ENCODE results near the gene FER1L5.
"Not testable (repeated sequence)": the region's sequence is repeated elsewhere in the genome, so short reads cannot be mapped to it uniquely, and the experiment has no call there.

Gene FER1L5

DNA sequence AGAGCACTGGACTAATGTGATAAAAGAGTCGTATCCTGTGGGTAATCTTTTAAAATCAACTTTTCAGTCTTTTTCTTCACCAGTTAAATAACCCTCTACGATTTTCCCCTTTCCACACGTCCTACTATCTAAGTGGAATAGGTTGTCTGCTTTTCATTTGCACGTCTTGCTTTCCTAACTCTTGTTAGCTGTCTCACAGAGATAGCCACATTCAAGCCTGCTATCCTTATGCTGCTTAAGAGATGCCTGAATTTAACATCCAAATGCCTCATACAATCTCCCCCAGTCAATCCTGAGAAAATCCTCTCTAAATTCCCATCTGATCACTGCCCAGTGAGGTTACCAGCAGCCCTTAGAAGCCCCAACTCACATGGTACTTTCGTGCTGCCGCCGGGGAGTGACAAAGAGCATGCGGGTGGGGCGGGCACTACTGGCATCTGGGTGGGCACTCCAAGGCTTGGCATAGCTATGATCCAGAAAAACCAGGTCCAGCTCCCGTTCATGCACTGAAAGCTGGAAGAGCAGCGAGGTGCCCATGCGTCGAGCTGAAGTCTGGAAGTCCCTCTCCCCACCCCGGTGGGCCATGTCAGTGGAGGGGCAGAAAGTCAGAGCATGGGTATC, 5.9 kb upstream of the FER1L5 start:
- DNase-seq: peak in 1 of 2 donors; percentile 10

DNA sequence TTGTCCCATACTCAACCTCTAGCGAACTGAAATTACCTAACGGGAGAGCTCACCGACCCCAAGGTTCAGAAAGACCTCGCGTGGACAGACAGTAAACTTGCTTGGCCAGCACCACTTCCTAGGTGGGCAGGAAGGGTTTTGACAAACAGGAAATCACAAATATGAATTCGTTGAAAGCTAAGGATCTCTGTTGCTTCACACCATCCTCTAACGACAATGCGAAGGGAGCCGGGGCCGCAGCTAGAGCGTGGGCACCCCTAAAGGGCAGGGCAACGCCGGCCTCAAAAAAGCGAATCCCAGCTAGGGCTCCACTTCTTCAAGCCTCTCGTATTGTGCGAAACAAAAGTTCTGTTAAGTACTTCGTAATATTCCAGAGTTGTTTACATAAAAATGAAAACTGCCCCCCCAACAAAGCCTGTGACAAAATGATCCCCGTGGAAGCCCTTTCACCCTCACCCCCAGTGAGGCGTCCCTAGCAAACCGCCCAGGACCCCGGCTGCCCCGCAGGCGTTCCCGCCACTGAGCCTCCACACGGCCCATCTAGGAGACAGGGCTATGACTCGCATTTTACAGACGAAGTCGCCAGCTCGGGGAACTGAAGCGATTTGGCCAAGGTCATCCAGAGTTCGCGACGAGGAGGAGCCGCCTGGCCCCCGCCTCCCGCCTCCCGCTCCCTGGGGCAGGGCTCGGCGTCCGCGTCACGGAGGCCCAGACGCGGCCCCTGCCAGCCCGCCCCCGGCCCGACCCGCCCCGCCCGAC, 5.0 kb upstream of the FER1L5 start:
- DNase-seq: peak; percentile 68 to 74

DNA sequence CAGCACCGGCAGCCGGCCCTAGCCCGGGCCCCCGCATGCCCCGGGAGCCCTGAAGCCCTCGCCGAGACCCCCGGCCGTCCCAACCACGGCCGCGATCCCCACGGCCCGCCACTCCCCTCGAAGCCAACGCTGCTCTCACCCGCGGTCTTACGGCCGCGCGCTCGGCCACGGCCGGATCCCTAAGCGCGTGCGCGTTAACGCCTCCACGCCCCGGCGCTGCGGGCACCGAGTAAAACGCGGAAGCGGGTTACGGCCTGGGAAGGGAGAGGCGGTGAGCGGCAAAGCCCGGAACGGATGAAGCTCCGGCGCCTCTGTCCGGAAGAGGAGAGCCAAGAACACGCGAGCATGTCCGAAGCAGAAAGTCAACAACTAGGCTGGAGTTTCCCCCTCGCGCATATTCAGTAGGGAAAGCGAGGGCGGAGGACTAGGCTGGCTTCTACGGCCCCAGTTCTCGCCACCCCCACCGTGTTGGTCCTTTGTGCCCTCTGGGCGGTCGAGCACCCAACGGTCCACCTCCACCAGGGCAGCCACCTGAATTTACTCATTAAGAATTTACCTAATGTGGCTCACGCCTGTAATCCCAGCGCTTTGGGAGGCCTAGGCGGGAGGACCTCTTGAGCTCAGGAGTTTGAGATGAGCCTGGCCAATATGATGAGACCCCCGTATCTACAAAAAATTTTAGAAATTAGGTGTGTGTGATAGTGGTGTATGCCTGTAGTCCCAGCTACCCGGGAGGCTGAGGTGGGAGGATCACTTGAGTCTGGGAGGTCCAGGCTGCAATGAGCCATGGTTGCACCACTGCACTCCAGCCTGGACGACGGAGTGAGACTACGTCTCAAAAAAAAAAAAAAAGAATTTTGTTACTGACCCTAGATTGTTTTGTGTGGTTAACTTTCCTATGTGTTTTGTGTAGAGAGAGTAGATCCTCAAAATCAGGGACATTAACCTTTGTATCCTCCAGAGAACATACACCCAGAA, 4.1 kb upstream of the FER1L5 start, which contains the start of gene KANSL3:
Gene KANSL3, minus strand, starts transcription at position 169 of the 978 bp plus-strand sequence. CDS start 1,177 bp downstream, outside the sequence.
- peak; percentile 88 to 90 for DNase-seq

DNA sequence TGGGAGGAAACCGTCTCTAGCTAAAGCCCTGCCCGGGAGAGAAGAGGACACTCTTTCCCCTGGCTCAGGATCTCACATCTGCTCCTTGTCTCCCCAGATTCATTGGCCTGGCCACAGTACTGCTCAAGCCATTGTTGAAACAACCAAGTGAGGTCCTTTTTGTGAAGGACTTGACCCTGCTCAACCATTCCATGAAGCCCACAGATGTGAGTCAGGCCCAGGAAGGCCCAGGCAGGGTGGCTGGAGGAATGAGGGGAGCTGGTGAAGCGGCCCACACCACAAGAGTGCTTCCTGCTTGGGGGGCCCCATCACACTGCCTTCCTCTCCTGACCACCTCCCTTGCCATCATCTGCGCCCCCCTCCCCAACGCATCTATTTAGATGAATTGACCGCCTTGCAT, 5.1 kb downstream of the FER1L5 start:
- DNase-seq: no peak

DNA sequence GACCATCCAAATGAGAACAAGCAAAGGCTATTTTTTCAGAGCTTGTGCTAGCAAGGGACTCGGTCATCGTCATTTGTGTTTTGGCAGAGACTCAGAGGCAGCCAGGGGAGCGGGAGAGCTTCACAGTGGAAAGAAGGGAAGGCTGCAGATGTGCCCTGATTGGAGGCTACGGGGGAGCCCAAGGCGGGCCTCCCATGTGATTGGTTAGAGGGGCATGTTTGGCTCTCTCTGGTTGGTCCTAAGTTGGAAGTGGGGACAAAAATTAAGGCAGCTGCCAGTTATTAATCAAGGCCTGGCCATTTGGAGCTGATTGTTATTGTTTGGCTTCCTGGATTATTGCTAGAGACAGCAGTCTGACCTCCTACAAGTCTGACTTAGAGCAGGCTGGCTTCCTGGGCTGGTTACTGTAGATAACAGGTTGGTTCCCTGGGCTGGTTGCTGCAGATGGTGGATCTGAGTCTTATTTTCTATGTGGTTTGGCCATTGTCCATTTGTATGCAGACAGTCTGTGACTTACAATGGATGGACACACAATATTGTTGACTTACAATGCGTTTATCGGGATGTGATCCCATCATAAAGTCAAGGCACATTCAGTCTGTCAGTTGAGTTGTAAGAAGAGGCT, 5.9 kb downstream of the FER1L5 start:
- no peak for DNase-seq

DNA sequence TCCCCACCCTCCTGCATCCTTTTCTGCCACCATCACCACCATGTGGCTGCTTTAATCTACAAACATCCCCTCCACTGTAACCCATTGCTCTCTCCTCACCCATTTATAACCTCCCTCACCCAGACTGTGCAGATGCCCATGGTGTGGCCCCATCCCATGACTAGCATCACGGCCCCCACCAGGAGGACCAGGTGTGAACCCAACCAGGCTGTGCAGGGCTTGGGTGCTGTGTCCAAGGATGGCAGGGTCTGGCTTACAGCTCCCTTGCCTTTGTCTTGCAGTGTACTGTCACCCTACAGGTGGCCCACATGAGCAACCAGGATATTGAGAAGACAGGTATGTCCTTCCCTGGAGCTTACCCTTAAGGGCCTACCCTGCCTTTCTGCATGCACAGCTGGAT, 6.8 kb downstream of the FER1L5 start:
- DNase-seq: no peak

DNA sequence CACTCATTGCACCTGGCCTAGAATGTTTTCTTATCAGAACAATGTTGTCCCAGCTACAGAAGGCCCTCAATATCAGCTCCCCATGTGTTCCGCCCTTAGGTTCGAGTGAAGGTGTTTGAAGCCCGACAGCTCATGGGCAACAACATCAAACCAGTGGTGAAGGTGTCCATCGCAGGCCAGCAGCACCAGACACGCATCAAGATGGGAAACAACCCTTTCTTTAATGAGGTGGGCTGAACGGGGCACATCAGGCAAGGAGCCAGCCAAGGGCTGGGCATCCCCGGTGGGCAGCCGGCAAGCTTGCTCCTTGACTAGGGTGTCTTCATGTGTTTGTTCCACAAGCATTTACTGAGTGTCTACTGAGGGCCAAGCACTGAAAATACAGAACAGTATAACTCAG, 9.2 kb downstream of the FER1L5 start:
- DNase-seq: no peak

DNA sequence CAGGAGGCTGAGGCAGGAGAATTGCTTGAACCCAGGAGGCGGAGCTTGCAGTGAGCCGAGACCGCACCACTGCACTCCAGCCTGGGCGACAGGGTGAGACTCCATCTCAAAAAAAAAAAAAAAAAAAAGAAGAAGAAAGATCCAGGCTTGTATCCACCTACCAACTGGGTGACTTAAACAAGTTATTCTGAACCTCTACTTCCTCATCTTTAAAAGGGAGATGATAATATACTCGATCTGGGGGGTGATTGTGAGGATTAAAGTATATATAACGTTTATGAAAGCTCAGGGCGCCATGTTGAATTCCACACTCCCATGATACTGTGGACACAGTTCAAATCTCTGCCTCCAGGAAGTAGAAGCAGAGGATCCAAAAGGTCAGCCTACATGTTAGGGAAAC, 12.2 kb downstream of the FER1L5 start:
- not testable (repeated sequence) for DNase-seq

DNA sequence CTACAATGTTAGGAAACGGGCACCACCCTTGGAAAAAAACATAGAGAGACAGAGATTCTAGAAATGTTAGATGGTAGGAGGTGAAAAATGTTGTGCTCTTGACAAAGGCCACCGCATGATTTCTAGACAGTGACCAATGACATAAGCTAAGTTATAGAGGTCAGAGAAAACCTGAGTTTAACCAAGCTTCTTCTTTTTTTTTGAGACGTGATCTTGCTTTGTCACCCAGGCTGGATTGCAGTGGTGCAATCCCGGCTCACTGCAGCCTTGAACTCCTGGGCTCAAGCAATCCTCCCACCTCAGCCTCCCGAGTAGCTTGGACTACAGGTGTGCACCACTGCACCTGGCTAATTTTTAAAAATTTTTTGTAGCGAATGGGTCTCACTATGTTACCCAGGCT, 13.0 kb downstream of the FER1L5 start:
- no peak for DNase-seq

DNA sequence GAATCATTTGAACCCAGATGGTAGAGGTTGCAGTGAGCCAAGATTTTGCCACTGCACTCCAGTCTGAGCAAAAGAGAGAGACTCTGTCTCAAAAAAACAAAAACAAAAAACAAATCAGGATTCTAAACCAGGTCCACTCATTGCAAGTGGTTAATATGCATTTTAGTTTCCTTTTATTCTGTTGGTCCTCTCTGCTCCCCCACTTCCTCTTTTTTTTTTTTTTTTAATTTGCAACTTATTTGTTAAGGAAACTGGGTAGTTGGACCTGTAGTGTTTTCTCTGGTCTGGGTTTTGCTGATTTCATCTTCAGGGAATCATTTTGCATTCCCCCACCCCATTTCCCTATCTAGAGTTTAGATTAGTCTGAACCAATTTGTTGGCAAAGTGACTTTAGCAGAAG, 14.0 kb downstream of the FER1L5 start:
- DNase-seq: no peak

DNA sequence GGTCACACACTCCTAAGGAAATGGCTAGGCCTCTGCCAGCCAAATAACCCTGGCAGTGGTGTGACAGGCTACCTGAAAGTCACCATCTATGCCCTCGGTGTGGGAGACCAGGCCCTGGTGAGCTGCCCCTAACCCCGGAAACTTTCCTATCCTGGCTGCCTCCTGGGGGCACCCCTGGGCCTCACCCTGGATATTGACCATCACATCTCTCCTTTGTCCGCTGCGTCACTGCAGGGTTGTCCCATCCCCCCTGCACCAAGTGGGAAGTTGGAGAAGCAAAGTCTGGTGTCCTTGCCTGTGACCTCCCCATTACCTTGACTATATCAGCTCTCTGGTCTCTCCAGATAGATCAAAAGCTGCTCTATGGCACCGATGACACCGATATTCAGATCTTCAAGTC, 18.8 kb downstream of the FER1L5 start:
- no peak for DNase-seq

DNA sequence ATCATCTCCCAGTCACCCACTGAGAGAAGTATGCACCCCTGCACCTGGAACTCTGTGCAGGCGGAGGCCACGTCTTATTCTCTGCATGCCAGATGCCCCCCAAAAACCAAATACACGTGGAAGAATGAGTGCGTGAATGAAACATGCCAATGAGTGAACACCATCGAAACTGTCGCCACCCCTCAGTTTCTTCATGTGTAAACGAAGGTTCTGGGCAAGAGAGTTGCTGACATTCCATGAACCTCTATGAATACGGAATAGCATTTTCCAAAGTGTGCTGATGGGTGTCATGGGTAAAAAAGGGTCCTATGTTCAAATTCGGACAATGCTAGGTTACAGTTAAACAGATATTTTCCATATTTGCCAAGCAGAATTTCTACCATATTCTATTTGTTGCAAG, 19.8 kb downstream of the FER1L5 start:
- no peak for DNase-seq

DNA sequence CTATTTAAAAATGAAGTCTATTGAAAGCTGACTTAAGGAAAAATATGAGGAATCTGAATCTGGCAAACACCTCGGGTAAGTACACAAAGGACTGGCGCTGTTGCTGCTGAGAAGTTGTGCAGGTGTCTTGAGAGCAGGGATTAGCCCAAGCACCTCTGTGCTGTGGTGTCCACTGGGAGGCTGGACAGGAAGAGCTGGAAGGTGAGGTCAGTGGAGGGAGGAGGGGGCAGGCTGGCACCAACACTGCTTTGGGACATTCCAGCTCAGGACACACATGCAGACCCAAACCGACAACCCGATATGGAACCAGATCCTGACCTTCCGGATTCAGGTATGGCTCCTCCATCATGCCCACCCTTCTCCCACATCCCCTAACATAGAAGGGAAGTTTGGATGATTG, 20.6 kb downstream of the FER1L5 start:
- DNase-seq: no peak

DNA sequence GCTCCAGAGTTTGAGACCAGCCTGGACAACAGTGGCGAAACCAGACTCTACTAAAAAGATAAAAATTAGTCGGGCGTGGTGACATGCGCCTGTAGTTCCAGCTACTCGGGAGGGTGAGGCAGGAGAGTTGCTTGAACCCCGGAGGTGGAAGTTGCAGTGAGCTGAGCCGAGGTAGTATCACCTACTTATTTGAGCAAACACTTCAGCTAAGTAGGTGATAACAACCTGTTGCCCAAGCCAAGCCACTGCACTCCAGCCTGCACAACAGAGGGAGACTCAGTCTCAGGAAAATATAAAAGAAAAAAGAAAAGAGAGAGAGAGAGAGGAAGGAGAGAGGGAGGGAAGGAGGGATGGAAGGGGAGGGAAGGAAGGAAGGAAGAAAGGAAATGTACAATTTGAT, 21.3 kb downstream of the FER1L5 start:
- no peak for DNase-seq

DNA sequence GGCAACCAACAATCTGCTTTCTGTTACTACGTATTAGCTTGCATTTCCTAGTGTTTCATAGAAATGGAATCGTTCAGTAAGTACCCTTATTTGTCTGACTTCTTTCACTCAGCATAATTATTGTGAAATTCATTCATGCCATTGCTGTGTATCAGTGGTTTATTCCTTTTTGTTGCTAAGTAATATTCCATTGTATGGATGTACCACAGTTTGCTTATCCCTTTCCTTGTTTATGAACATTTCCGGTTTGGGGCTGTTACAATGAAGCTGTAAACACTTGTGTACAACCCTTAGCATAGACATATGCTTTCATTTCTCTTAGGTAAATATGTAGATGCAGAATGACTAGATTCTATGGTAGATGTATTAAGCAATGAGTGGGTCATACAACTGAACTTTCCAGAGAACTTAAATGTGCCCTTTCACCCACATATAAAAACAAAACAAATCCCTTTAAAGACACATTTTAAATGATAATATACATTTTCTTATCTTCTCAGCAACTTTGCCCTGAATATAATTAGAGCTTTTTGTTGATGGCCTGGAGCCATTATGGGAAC, 21.9 kb downstream of the FER1L5 start:
- no peak for DNase-seq

DNA sequence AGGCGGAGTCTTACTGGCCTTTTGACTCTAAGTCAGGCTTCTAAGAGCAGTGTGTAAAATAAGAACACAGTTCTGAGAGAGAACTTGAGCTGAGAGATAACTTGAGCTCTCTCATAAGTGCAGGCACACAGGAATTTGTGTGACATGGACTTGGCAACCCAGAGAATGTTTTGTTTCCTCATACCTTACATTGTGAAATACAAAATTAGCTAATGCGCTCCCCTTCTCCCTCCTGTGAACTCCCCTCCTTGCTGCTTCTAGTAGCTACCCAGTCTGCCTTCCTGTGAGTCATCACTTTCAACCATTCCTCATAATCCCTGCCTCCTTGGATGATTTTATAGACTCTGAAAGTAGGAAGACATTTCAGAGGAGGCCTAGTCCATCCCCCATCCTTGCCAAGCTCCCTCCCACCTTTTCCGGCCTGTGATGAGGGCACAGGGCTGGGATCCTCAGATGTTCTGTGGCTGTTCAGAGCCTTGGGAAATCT, 22.6 kb downstream of the FER1L5 start:
- no peak for DNase-seq

DNA sequence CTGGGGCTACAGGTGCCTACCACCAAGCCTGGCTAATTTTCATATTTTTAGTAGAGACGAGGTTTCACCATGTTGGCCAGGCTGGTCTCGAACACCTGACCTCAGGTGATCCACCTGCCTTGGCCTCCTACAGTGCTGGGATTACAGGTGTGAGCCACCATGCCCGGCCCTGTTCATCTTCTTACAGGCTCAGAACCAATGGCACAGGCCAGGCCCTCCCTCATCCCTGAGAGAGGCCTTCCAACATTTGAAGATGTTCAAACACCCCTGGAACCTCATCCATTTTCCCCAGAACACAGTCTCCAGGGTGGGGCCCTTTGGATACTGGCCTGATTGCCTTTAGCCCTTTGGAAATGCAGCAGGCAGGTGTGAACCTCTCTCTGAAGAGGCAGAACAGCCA, 23.2 kb downstream of the FER1L5 start:
- DNase-seq: not testable (repeated sequence)

DNA sequence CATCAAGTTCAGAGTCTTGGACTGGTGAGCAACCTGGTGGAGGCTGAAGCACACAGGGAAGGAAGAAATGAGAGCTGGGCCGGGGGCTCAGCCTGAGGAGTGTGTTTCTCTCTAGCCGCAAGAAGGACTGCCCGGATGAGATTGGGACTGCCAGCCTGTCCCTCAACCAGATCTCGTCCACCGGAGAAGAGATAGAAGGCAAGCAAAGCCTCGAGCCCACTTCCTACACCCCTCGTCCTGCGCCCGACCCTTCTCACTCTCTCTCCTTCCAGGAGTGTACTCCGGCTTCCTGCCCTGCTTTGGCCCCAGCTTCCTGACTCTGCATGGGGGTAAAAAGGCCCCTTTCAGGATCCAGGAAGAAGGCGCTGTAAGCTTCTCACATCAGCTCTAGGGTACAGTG, 26.2 kb downstream of the FER1L5 start:
- DNase-seq: no peak

DNA sequence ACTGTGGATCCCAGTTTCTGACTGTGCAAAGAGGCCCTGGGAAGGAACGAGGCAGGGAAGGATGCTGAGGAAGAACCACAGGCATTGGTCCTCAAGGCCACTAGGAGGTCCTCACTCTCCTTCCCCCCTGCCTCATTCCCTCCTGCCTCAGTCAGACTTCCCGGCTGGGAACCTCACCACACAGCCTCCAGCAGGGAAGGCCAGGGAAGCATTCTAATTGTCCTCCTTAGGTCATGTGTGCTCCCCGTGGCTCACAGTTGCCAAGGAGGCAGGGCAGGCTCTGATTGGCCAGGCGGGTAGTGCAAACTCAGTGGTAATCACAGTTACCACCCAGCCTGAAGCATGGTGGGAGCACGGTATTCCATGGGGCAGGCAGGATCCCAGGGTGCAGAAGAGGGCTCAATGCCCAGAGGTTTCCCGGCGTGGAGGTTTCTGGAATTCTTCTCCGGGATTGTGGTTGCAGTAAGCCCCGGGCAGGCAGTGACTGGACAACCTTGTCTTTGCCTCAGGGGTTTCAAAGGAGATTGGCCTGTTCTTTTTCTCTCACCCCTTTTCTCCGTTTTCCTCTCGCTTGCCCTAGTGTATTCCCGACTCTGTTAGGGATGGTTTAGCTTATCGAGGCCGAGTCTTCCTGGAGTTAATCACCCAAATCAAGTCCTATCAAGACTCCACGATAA, 27.1 kb downstream of the FER1L5 start:
- no peak for DNase-seq

DNA sequence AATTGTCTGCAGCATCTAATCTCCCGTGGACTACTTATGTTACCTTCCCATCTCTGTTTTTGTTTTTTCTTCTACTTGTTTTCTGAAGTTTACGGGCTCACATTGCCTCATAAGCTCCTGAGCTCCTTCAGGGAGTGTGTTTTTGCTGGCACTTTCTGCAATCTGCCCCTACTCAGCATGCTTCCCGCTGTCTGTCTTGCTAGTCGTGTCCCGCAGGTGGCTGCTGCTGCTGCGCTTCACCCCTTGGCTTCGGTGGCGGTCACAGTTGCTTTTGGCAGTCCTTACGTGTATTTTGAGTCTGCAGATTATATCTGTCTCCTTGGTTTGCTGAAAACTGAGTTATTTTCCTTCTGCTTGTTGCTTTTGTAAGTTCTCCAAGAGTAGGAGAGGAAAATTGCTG, 37.3 kb downstream of the FER1L5 start:
- no peak for DNase-seq

DNA sequence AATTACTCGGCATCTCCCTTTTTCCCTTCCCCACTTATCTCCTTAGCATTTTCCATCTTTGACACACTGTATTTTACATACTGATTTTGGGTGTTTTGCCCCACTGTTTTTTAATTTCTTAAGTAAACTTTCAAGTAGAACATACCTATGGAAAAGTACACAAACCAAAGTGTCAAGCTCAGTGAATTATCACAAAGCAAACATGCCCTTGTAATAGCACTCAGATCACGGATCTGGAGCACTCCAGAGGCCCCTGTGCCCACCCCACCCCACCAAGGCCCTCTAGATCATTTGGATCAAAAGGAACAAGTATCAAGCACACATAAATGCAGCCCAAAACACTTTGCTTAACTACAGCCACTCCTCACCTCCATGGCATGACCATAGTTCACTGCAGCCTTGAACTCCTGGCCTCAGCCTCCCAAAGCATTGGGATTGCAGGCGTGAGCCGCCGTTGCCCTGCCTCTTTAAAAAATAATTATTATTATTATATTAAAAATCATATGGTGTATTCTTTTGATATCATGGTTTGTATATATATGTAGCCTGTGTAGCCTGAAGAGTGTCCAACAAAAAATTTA, 38.1 kb downstream of the FER1L5 start:
- DNase-seq: no peak

DNA sequence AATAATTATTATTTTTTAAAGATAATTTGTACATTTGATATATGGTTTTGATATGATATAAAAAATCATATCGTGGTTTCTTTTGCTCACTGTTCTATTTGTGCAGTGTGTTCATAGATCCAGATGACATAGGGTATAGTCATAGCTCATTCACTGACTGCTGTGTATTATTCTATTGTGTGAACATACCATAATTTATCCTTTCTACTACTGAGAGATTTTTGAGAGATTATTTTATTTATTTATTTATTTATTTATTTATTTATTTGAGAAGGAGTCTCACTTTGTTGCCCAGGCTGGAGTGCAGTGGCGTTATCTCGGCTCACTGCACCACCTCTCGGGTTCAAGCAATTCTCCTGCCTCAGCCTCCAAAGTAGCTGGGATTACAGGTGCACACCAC, 39.0 kb downstream of the FER1L5 start:
- no peak for DNase-seq
